ENCODE data around the gene BLOC1S6.

Gene BLOC1S6

GRCh38 chr15:45587095-45587862 is at the start of gene BLOC1S6:
Gene BLOC1S6, plus strand, starts transcription at chr15:45587379. Its CDS starts 65 bp downstream, at chr15:45587444.
- in situ Hi-C loops (cut with MboI; ENCODE audit: low pct_unique_long_range_greater_than_20kb, low sequenced_read_pairs) = no loop called here
- peak; percentile 96 for DNase-seq

- in situ Hi-C loops (cut with MboI; ENCODE audit: low pct_unique_long_range_greater_than_20kb, low sequenced_read_pairs) = no loop called here
- no peak for DNase-seq
These were observed 47.5 kb upstream of the BLOC1S6 start for GRCh38 chr15:45539680-45540079.

GRCh38 chr15:45540531-45540930 is 46.6 kb upstream of the BLOC1S6 start:
- no peak for DNase-seq
- in situ Hi-C loops (cut with MboI; ENCODE audit: low pct_unique_long_range_greater_than_20kb, low sequenced_read_pairs) = no loop called here

GRCh38 chr15:45543051-45543450 is 44.1 kb upstream of the BLOC1S6 start:
- in situ Hi-C loops (cut with MboI; ENCODE audit: low pct_unique_long_range_greater_than_20kb, low sequenced_read_pairs) = no loop called here
- DNase-seq = no peak

GRCh38 chr15:45544266-45545023 is 42.7 kb upstream of the BLOC1S6 start:
- in situ Hi-C loops (cut with MboI; ENCODE audit: low pct_unique_long_range_greater_than_20kb, low sequenced_read_pairs) = no loop called here
- DNase-seq = no peak

GRCh38 chr15:45546789-45547188 is 40.4 kb upstream of the BLOC1S6 start:
- no peak for DNase-seq
- in situ Hi-C loops (cut with MboI; ENCODE audit: low pct_unique_long_range_greater_than_20kb, low sequenced_read_pairs) = no loop called here

GRCh38 chr15:45548753-45549520 is 38.2 kb upstream of the BLOC1S6 start:
- in situ Hi-C loops (cut with MboI; ENCODE audit: low pct_unique_long_range_greater_than_20kb, low sequenced_read_pairs) = no loop called here
- no peak for DNase-seq

GRCh38 chr15:45549541-45550220 is 37.5 kb upstream of the BLOC1S6 start:
- DNase-seq = no peak
- in situ Hi-C loops (cut with MboI; ENCODE audit: low pct_unique_long_range_greater_than_20kb, low sequenced_read_pairs) = no loop called here

GRCh38 chr15:45550436-45550835 is 36.7 kb upstream of the BLOC1S6 start:
- in situ Hi-C loops (cut with MboI; ENCODE audit: low pct_unique_long_range_greater_than_20kb, low sequenced_read_pairs) = no loop called here
- DNase-seq = no peak

- in situ Hi-C loops (cut with MboI; ENCODE audit: low pct_unique_long_range_greater_than_20kb, low sequenced_read_pairs) = no loop called here
- DNase-seq = no peak
These were observed 35.5 kb upstream of the BLOC1S6 start for GRCh38 chr15:45551676-45552075.

GRCh38 chr15:45555934-45556608 is 31.1 kb upstream of the BLOC1S6 start:
- in situ Hi-C loops (cut with MboI; ENCODE audit: low pct_unique_long_range_greater_than_20kb, low sequenced_read_pairs) = no loop called here
- no peak for DNase-seq

- DNase-seq = peak; percentile 80
- in situ Hi-C loops (cut with MboI; ENCODE audit: low pct_unique_long_range_greater_than_20kb, low sequenced_read_pairs) = no loop called here
These were observed 14.6 kb upstream of the BLOC1S6 start for GRCh38 chr15:45572617-45573016.

- in situ Hi-C loops (cut with MboI; ENCODE audit: low pct_unique_long_range_greater_than_20kb, low sequenced_read_pairs) = no loop called here
- peak; percentile 47 for DNase-seq
These were observed 13.1 kb upstream of the BLOC1S6 start for GRCh38 chr15:45573961-45574629.

- in situ Hi-C loops (cut with MboI; ENCODE audit: low pct_unique_long_range_greater_than_20kb, low sequenced_read_pairs) = no loop called here
- DNase-seq = no peak
These were observed 5.3 kb upstream of the BLOC1S6 start for GRCh38 chr15:45581919-45582318.

GRCh38 chr15:45583731-45584639 is 3.2 kb upstream of the BLOC1S6 start:
- peak; percentile 71 for DNase-seq
- in situ Hi-C loops (cut with MboI; ENCODE audit: low pct_unique_long_range_greater_than_20kb, low sequenced_read_pairs) = no loop called here

- DNase-seq = no peak
These were observed 1.9 kb upstream of the BLOC1S6 start for GRCh38 chr15:45585069-45585791.

GRCh38 chr15:45586125-45586524 is 1.1 kb upstream of the BLOC1S6 start:
- in situ Hi-C loops (cut with MboI; ENCODE audit: low pct_unique_long_range_greater_than_20kb, low sequenced_read_pairs) = no loop called here
- no peak for DNase-seq

More at GRCh38 chr15:45585069-45585791, 1.9 kb upstream of the BLOC1S6 start:
- in situ Hi-C loops (cut with MboI; ENCODE audit: low pct_unique_long_range_greater_than_20kb, low sequenced_read_pairs) = no loop called here

Data from KBM-7 (cell line).